HG02571 (cell line): ENCODE measurements around the gene LIME1.
A peak's percentile ranks its signal among the peaks of the same experiment; 100 is the strongest.

Experiments used
- ATAC-seq: cut with Tn5 transposase; IDR thresholded peaks from one replicate; pipeline ENCODE4 v1.9.1; 2021; ENCODE audit warnings: mild to moderate bottlenecking, moderate library complexity; ENCODE audit not compliant: unreplicated experiment

LIME1 gene

DNA sequence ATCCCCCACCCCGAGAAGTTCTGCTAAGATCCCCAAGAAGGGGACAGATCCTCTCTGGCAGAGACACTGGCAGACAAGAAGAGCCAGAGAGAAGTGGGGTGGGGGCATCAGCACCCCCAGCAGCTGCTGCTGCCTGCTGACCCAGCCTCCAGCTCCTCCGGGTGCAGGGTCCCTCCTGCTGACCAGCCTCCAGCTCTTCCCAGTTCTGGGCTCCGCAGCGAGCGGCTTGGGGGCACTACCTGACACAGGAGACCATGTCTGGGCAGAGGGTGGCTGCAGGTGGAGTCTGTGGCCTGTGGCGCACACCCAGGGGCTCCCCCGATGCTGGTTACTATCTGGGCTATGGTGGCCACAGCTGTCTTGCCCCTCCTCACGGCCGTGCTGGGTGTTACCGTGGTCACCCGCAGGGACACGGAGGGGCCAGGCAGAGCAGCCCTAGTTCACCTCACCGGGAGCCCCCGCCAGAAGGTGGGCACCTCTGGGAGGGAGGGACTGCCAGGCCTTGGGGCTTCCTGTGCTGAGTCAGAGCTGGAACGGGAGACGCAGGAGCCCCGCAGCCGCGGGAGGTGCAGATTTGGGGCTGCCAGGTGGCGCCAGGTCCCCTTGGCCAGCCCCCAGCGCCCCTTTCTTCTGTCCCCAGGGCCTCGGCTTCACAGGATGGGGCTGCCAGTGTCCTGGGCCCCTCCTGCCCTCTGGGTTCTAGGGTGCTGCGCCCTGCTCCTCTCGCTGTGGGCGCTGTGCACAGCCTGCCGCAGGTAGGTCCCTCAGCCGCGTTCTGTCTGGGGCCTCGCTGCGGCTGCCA lies 630 bp downstream of the LIME1 start:
- ATAC-seq = no peak

DNA sequence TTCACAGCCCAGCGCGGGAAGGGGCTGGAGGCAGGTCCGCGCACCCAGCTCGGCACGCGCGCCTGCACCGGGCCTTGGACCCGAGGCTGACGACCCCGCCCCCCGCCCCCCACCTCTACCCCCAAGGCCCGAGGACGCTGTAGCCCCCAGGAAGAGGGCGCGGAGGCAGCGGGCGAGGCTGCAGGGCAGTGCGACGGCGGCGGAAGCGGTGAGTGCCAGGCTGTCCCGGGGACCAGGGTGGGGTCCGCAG lies 1.2 kb downstream of the LIME1 start:
- no peak for ATAC-seq

DNA sequence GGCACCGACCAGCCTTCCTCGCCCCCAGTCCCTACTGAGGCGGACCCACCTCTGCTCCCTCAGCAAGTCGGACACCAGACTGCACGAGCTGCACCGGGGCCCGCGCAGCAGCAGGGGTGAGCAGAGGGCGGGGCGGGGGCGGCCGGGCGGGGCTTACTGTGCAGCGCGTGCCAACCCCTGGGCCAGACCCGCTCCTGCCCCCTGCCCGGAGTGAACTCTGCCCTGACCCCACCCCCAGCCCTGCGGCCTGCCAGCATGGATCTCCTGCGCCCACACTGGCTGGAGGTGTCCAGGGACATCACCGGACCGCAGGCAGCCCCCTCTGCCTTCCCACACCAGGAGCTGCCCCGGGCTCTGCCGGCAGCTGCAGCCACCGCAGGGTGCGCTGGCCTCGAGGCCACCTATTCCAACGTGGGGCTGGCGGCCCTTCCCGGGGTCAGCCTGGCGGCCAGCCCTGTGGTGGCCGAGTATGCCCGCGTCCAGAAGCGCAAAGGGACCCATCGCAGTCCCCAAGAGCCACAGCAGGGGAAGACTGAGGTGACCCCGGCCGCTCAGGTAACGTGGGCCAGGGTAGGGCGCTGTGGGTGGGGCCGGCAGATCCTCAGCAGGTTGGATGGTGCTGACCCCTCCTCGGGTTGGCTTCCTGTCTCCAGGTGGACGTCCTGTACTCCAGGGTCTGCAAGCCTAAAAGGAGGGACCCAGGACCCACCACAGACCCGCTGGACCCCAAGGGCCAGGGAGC lies 1.7 kb downstream of the LIME1 start:
- ATAC-seq = no peak

DNA sequence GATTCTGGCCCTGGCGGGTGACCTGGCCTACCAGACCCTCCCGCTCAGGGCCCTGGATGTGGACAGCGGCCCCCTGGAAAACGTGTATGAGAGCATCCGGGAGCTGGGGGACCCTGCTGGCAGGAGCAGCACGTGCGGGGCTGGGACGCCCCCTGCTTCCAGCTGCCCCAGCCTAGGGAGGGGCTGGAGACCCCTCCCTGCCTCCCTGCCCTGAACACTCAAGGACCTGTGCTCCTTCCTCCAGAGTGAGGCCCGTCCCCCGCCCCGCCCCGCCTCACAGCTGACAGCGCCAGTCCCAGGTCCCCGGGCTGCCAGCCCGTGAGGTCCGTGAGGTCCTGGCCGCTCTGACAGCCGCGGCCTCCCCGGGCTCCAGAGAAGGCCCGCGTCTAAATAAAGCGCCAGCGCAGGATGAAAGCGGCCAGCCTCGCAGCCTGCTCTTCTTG lies 2.2 kb downstream of the LIME1 start:
- no peak for ATAC-seq

- ATAC-seq = peak; percentile 53
Observed at GRCh38 chr20:63739130-63740069, 2.9 kb downstream of the LIME1 start, which contains the start of gene SLC2A4RG. Gene SLC2A4RG, plus strand, starts transcription at chr20:63739776. Its CDS starts 137 bp downstream, at chr20:63739913.

DNA sequence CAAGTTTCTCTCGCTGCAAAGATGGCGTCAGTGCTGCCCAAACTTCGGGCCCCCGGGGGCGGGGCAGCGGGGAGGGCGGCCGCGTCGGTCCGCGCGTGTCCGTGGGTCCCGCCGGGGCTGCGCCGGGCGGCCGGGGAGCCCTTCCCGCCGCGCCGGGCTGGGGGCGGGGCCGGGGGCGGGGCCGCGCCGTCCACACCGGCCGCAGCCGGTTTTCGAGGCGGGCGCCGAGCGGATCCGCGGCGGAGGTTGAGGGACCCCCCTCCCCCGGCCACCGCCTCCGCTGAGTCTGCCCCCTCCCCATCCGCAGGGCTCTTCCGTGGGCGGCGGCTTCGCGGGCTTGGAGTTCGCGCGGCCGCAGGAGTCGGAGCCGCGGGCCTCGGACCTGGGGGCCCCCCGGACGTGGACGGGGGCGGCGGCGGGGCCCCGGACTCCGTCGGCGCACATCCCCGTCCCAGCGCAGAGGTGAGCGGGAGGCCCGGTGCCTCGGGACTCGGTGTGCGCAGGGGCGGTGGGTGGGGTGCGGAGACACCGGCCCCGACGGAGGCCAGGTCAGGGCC lies 3.7 kb downstream of the LIME1 start:
- ATAC-seq = no peak

DNA sequence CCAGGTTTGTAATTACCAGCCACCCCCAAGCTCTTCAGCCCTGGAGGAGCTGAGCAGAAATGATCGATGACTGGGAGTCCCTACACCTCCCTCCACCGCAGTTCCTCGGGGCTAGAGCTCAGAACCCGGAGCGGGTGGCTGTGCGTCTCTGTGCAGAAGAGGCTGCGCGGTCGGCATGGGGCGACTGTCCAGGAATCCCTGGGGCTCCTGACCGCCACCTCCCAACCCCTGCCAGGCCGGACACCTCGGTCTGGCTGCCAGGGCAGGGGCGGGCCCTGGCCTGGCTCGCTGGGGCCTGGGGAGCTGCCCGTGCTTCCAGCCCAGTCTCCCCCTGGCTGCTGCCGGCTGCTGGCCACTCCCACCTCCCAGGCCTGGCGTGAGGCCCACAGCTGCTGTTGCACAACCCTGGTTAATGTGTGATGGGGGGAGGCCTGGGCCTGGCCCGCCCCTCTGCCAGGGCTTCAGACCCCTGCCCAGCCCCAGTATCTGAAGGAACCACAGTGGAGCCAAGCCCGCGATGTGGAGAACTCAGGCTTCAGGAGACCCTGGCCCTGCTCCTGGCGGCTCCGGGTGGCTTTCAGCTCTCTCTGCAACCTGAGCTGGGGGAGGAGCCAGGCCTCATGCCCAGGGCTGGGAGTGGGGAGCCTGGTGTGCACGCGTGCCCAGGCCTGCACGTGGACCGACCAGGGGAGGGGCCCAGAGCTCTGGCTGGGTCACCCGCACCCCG lies 4.3 kb downstream of the LIME1 start:
- ATAC-seq = no peak

DNA sequence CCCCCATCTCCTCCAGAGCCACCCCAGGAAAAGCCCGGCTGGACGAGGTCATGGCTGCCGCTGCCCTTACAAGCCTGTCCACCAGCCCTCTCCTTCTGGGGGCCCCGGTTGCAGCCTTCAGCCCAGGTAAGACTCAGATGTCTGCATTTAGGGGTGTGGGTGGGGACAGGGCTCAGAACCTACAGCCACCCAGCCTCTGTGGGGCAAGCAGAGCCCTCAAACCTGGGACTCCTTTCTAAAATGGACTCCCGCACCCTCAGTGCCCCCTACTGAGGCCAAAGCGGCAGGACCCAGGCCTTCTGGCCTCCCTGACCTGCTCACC lies 4.9 kb downstream of the LIME1 start:
- ATAC-seq = no peak

GRCh38 chr20:63741676-63742380 lies 5.4 kb downstream of the LIME1 start:
- ATAC-seq = no peak

- no peak for ATAC-seq
Observed at GRCh38 chr20:63742381-63743024, 6.0 kb downstream of the LIME1 start.

- no peak for ATAC-seq
Observed at GRCh38 chr20:63743210-63743970, 6.9 kb downstream of the LIME1 start.

DNA sequence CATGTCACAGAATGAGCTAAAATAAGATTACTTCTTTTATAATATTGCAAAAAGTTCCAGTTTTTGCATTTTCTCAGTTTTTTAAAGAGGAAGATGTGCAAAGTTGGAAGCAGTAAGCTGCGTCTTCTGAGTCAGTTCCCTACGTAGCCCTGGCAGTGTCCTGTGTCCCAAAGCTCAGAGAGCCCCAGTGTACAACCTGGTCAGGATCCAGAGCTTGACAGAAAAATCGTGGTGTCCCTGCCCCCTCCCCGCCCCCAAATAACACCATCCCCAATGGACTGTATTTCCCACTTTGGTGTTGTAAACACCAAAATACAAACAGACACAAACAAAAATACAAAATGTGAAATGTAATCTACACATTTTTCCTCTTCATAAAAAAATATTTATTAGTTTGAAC lies 7.7 kb downstream of the LIME1 start:
- ATAC-seq = no peak

DNA sequence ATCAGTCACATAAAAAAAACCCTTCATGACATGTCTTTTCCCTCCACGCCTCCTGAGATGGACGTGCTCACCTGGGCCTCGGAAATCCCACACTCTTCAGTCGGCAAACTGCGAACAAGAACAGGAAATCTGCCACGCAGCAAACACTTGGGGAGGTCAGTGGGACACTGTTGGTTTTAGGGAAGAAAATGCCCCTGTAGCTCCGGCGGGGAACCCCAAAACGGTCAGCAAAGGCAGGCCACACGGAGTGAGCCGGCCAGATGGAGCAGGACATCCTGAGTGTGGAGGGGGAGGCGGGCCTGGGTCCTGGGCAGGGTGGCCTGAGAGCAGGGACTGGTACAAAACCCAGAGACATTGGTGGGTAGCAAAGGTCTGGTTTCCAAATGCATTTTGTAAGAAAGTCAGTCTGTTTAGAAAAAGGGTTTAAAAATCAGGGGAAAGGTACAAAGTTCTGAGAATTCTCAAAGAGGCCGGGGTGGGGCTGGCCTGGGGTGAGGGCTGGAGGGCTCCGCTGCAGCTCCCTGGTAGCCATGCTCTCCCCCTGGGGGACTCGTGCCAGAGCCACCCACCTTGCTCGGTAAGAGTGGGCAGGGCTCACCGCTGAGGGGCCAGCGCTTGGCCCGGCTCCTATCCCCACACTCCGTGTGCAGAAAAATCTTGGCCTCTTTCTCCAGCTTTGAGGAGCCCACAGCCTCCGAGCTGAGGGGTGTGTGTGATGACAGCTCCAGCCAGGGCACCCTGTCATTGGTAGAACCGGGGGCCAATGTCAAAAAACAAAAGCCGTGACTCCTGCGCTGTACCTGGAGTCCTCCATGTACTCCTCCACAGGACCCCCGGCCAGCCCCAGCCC lies 8.3 kb downstream of the LIME1 start:
- ATAC-seq = no peak

DNA sequence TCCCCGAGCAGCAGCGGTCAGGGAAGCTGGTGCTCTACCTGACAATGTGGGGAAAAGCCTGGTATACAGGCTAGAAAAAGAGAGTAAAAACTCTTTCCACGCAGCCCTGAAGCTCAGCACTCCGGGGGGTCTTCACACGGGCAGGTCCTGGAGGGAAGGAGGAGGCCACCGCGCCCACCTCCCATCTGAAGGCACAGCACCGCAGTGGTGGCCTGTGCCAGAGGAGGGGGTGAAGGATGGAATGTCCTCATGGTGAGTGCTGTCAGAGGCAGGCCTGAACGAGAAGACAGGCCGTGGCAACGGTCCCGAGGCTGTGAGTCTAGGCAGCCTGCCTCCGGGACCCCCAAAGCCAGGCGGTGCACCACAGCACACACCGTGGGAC lies 9.0 kb downstream of the LIME1 start:
- ATAC-seq = no peak

- ATAC-seq = no peak
Observed at GRCh38 chr20:63745961-63746731, 9.7 kb downstream of the LIME1 start.

DNA sequence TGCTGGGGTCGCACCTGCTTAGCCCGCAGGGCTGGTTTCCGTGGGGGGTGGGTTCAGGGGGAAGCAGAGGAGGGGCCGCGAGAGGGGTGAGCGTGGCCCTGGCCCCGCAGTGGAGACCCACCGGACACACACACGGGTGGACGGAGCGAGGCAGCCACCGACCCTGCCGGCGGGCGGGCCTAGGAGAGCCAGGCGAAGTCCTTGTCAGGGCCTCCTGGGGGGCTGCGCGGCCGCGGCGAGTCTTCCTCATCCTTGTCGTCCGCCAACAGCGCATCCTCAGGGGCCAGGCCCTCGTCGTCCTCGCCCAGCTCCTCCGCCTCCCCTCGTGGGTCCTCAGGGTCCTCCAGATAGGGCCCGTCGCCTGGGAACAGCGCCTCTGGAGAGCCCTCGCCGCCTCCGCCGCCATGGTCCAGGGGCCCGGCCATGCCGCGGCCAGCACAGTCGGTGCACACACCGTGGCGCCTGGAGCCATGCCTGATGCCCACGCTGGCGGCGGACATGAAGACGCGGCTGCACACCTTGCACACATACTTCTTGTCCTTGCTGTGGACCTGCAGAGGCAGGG lies 10.4 kb downstream of the LIME1 start:
- no peak for ATAC-seq

DNA sequence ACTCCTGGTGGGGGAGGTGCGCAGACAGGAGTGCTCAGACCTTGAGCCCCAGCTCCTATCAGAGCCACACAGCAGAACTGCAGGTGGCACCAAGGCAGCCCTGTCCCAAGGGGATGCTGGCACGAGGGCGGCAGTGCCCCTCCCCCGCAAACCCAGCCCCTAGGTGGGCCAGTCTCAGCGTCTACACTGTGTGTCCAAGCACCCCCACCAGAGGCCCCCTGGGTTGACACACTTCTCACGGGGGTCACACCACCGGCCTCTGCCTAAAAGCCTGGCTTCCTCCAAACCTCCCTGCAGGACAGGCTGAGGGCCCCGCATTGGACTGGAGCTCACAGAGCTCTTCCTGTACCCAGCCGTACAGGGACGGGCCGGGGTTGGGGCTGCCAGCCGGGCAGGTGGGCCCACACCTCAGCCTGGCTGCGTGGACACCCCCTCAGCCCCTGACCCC lies 11.2 kb downstream of the LIME1 start:
- no peak for ATAC-seq
